HG03439 (cell line): ENCODE data around the gene ACAD11.

Experiments used
- ATAC-seq: cut with Tn5 transposase; IDR thresholded peaks from one replicate; pipeline ENCODE4 v1.9.1; 2021; ENCODE audit warnings: mild to moderate bottlenecking, moderate library complexity; ENCODE audit not compliant: unreplicated experiment

Gene ACAD11

GRCh38 chr3:132513057-132513456 lies 146.6 kb downstream of the ACAD11 start:
- ATAC-seq = no peak

DNA sequence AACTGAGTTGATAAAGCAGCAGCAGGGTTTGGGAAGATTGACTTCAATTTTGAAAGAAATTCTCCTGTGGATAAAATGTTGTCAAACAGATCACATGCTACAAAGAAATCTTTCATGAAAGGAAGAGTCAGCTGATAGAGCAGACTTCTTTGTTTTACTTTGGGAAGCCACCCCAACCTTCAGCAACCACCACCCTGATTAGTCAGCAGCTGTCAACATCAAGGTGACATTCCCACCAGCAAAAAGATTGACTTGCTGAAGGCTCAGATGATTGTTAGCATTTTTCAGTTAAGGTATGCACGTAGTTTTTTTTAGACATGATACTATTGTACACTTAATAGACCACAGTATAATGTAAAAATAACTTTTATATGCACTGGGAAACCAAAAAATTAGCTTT lies 150.1 kb downstream of the ACAD11 start:
- ATAC-seq = no peak

- ATAC-seq = no peak
These were observed 150.5 kb downstream of the ACAD11 start for GRCh38 chr3:132509096-132509495.
